HepG2 (cell line): Measurements from ENCODE around the gene ZIK1. TPM values are rescaled to one million over a fixed set of nuclear protein-coding genes. Genes with fewer than 3 reads are reported as not detected.

Source experiments
- CC2D1A ChIP-seq: sonication (generic); formaldehyde crosslinking; IDR thresholded peaks from 2 replicates; pipeline ENCODE4 v1.8.1; 2023; ENCODE audit warnings: mild to moderate bottlenecking, missing genetic modification reagents
- CREB1 ChIP-seq, 2 experiments: fragments of 450-650 bp in 1 of 2; IDR thresholded peaks; 2 replicates each; pipeline ENCODE4 v1.6.1; 2016 to 2017; ENCODE audit warnings: control low read depth in 1 of 2, mild to moderate bottlenecking in 1 of 2, missing compliant biosample characterization in 1 of 2, missing genetic modification characterization in 1 of 2
- DRAP1 ChIP-seq: IDR thresholded peaks from 2 replicates; pipeline ENCODE4 v1.6.1; 2016; ENCODE audit warnings: missing genetic modification reagents, missing compliant biosample characterization
- ELF1 ChIP-seq: sonication (generic); formaldehyde crosslinking; IDR thresholded peaks from 2 replicates; pipeline ENCODE4 v1.4.0; 2020; ENCODE audit warnings: missing genetic modification reagents
- GLI4 ChIP-seq: sonication (generic); formaldehyde crosslinking; IDR thresholded peaks from 2 replicates; pipeline ENCODE4 v1.5.1; 2020; ENCODE audit warnings: missing genetic modification reagents, mild to moderate bottlenecking, moderate library complexity, borderline replicate concordance
- HCFC1 ChIP-seq: fragments of 150-350 bp; IDR thresholded peaks from 2 replicates; pipeline ENCODE4 v1.6.1; 2014; ENCODE audit warnings: low read depth, low read length
- HIVEP1 ChIP-seq: sonication (generic); formaldehyde crosslinking; IDR thresholded peaks from 2 replicates; pipeline ENCODE4 v1.4.0; 2020; ENCODE audit warnings: mild to moderate bottlenecking, missing genetic modification reagents
- MTA3 ChIP-seq: sonication (generic); formaldehyde crosslinking; IDR thresholded peaks from 2 replicates; pipeline ENCODE4 v1.4.0; 2020; ENCODE audit warnings: missing genetic modification reagents
- NFYC ChIP-seq: IDR thresholded peaks from 2 replicates; pipeline ENCODE4 v1.6.1; 2016; ENCODE audit warnings: missing genetic modification reagents, missing compliant biosample characterization
- ONECUT2 ChIP-seq: sonication (generic); formaldehyde crosslinking; IDR thresholded peaks from 2 replicates; pipeline ENCODE4 v1.4.0; 2020; ENCODE audit warnings: missing genetic modification reagents
- POGK ChIP-seq: sonication (generic); formaldehyde crosslinking; conservative IDR thresholded peaks from 2 replicates; pipeline ENCODE4 v1.8.0; 2022; ENCODE audit warnings: mild to moderate bottlenecking, moderate library complexity, missing genetic modification reagents
- SMC3 ChIP-seq: IDR thresholded peaks from 2 replicates; pipeline ENCODE4 v1.6.1; 2011; ENCODE audit warnings: low read length, improper control_type of control experiment
- SOX6 ChIP-seq, 2 experiments: fragments of 450-650 bp in 1 of 2; sonication (generic) in 1 of 2; formaldehyde crosslinking in 1 of 2; IDR thresholded peaks; 2 replicates each; pipeline versions ENCODE4 v1.4.0 to v1.6.1; 2017 to 2020; ENCODE audit warnings: antibody characterized with exemption in 1 of 2, mild to moderate bottlenecking in 1 of 2, missing genetic modification reagents in 1 of 2
- ZNF501 ChIP-seq: sonication (generic); formaldehyde crosslinking; IDR thresholded peaks from 2 replicates; pipeline ENCODE4 v1.5.1; 2020; ENCODE audit warnings: mild to moderate bottlenecking, moderate library complexity, missing genetic modification reagents
- ZNF674 ChIP-seq: sonication (generic); formaldehyde crosslinking; IDR thresholded peaks from 2 replicates; pipeline ENCODE4 v1.5.0; 2020; ENCODE audit warnings: low read depth, mild to moderate bottlenecking, missing genetic modification reagents
- ZNF788 ChIP-seq: sonication (generic); formaldehyde crosslinking; IDR thresholded peaks from 2 replicates; pipeline ENCODE4 v1.5.0; 2020; ENCODE audit warnings: mild to moderate bottlenecking, missing genetic modification reagents, borderline replicate concordance
- polyA plus RNA-seq, 8 experiments: library from polyadenylated mRNA; depleted of rRNA in 3 of 8; stranded (reverse) in 7 of 8; unstranded in 1 of 8; fragments of >200 nt; fragmentation: Illumina TruSeq in 4 of 8; extraction: Trizol in 4 of 8; gene quantifications; 2 replicates each; pipeline versions ENCODE4 v1.2.1 to v1.2.3, GENCODE V29; 2011 to 2016; ENCODE audit warnings: low read depth in 4 of 8, missing spikeins in 1 of 8, mixed read lengths in 1 of 8; ENCODE audit not compliant: insufficient read depth in 1 of 8
- total RNA-seq, 5 experiments: library from RNA; depleted of rRNA; stranded (reverse); fragments of >200 nt; fragmentation: Illumina TruSeq; extraction: Trizol; gene quantifications; 2 replicates each; pipeline ENCODE4 v1.2.3, GENCODE V29; 2016; ENCODE audit warnings: low read depth in 1 of 5
- TF ChIP-seq, protein P1 (sequence below), 2 experiments: fragments of 450-650 bp in 1 of 2; sonication (generic) in 1 of 2; formaldehyde crosslinking in 1 of 2; IDR thresholded peaks; 2 replicates each; pipeline versions ENCODE4 v1.6.1 to v1.8.0; 2016 to 2022; ENCODE audit warnings: antibody characterized with exemption in 1 of 2, mild to moderate bottlenecking in 1 of 2, missing genetic modification reagents in 1 of 2

ZIK1 gene
- total and polyA plus RNA-seq, 2 of the 13 experiments (the other 11 are each of a cell fraction or from before 2014, with no cell fraction given), result 2.1 to 7.2 TPM

- TF ChIP-seq DRAP1 (CRISPR knock-in tag) (0 out of 2 replicates have a peak, but pooled peaks have one; percentile 21), CC2D1A (CRISPR knock-in tag) (no peak), MTA3 (CRISPR knock-in tag) (no peak), POGK (0 out of 2 replicates have a peak, but pooled peaks have one; percentile 37), CREB1 (IDR thresholded peaks at IDR 0.05) (no peak), CREB1 (CRISPR knock-in tag; IDR thresholded peaks at IDR 0.05) (peak; percentile 67; the same call in 1 of the 2 replicates), SMC3 (no peak), ZNF788 (CRISPR knock-in tag) (no peak), HCFC1 (0 out of 2 replicates have a peak, but pooled peaks have one; percentile 40), ELF1 (CRISPR knock-in tag) (peak; percentile 38; the same call in 1 of the 2 replicates), ONECUT2 (no peak), SOX6 (IDR thresholded peaks at IDR 0.05) (no peak), SOX6 (CRISPR knock-in tag; IDR thresholded peaks at IDR 0.05) (0 out of 2 replicates have a peak, but pooled peaks have one; percentile 17), ZNF674 (CRISPR knock-in tag) (no peak), GLI4 (CRISPR knock-in tag) (0 out of 2 replicates have a peak, but pooled peaks have one; percentile 48), HIVEP1 (CRISPR knock-in tag) (no peak), NFYC (peak; percentile 87), ZNF501 (peak; percentile 32; the same call in 1 of the 2 replicates)
- TF ChIP-seq, protein P1, sequence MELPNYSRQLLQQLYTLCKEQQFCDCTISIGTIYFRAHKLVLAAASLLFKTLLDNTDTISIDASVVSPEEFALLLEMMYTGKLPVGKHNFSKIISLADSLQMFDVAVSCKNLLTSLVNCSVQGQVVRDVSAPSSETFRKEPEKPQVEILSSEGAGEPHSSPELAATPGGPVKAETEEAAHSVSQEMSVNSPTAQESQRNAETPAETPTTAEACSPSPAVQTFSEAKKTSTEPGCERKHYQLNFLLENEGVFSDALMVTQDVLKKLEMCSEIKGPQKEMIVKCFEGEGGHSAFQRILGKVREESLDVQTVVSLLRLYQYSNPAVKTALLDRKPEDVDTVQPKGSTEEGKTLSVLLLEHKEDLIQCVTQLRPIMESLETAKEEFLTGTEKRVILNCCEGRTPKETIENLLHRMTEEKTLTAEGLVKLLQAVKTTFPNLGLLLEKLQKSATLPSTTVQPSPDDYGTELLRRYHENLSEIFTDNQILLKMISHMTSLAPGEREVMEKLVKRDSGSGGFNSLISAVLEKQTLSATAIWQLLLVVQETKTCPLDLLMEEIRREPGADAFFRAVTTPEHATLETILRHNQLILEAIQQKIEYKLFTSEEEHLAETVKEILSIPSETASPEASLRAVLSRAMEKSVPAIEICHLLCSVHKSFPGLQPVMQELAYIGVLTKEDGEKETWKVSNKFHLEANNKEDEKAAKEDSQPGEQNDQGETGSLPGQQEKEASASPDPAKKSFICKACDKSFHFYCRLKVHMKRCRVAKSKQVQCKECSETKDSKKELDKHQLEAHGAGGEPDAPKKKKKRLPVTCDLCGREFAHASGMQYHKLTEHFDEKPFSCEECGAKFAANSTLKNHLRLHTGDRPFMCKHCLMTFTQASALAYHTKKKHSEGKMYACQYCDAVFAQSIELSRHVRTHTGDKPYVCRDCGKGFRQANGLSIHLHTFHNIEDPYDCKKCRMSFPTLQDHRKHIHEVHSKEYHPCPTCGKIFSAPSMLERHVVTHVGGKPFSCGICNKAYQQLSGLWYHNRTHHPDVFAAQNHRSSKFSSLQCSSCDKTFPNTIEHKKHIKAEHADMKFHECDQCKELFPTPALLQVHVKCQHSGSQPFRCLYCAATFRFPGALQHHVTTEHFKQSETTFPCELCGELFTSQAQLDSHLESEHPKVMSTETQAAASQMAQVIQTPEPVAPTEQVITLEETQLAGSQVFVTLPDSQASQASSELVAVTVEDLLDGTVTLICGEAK (IDR thresholded peaks at IDR 0.05), result peak; percentile 41; the same call in 1 of the 2 replicates
- TF ChIP-seq, protein P1 (CRISPR knock-in tag; IDR thresholded peaks at IDR 0.05), result no peak
Measured at GRCh38 chr19:57583521-57584416, at the start of gene ZIK1 (continued).
